Inflammatory macrophage treated with lipopolysaccharide for 4 hours (primary cell): ENCODE results near the gene PARD6A.

ENCODE experiments used
- DNase-seq: peaks from one replicate; pipeline ENCODE4 v3.0.0-alpha.2; 2020

The PARD6A gene, protein sequence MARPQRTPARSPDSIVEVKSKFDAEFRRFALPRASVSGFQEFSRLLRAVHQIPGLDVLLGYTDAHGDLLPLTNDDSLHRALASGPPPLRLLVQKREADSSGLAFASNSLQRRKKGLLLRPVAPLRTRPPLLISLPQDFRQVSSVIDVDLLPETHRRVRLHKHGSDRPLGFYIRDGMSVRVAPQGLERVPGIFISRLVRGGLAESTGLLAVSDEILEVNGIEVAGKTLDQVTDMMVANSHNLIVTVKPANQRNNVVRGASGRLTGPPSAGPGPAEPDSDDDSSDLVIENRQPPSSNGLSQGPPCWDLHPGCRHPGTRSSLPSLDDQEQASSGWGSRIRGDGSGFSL

DNA sequence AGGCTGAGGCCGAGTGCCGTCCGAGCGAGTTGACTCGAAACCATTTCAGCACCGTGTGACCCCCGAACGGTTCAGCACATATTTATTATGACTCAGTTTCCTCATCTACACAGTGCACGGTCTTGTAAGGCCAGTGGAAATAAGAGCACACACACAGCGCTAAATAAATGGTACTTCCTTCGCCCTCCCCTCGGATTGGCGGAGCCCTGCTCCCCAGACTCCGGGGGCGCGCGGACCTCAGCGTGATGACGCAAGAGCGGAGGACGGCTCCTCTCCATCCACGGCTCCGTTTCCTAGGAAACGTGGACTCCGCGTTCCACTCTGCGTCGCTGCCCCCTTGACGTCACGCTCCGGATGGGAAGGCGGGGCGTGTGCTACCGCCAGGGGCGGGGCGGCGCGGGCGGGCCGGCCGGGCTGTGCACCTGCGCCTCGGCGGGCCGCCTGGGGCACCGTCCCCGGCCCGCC lies at the start of gene PARD6A:
Gene PARD6A, plus strand, starts transcription at position 397 of the 465 bp plus-strand sequence. CDS start 79 bp downstream, outside the sequence.
- DNase-seq: peak; percentile 94

DNA sequence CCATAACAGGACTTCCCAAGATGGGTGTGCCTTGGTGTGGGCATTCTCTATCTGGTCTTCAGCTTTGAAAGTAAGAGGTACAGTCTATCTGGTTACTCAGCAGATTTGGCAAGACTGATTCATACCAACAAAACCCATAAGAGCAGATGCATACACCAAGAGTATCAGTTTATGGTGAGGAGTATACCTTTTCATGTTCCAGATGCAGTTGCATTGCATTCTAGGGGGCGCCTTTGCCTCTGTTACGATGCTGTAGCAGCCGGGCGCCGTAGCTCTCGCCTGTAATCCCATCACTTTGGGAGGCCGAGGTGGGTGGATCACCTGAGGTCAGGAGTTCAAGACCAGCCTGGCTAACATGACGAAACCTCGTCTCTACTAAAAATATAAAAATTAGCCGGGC lies 47.0 kb upstream of the PARD6A start:
- no peak for DNase-seq

DNA sequence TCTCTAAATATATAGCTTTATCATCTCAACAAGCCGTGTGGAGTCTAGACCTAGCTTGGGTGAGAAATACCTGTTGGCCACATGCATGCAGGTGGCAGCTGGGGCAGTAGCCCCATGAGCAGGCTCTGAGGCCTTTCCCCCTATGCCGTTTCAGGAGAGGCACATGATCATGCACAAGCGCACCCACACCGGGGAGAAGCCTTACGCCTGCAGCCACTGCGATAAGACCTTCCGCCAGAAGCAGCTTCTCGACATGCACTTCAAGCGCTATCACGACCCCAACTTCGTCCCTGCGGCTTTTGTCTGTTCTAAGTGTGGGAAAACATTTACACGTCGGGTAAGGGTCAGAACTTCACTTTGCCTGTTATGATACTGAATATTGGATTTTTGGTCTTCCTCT lies 32.5 kb upstream of the PARD6A start:
- no peak for DNase-seq

DNA sequence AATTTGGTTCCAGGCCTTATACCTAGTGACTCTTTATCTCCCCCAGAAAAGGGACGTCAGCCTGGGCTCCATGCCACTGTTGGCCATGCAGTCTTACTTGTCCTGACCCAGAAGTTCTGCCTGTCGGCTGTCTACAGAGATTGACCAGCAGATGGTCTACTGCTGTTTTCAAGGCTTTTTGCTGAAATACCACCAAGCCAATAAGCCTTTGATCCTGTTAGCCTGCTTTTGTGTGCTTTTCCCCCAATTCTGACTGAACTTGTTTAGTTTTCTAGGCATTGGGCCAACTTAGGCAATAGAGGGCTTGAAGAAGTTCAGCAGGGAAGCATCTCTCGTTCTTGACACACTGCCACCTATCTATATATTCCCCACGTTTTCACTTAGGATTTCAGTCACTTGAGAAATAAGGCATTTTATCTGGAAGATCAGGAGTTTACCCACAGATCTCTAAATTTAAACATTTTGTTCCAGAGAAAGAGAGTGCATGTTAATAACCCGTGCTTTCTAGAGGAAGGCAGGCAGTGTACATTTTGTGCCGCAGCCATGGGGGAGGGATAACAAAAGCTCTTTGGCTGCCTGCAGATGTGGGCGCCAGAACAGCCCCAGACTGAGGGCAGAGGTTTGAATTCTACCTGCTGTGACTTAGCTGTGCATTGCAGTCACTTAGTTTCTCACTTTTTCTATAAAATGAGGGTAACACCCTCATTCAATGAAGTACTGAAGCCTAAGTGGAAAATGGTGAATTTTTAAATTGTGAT lies 28.2 kb upstream of the PARD6A start:
- no peak for DNase-seq

DNA sequence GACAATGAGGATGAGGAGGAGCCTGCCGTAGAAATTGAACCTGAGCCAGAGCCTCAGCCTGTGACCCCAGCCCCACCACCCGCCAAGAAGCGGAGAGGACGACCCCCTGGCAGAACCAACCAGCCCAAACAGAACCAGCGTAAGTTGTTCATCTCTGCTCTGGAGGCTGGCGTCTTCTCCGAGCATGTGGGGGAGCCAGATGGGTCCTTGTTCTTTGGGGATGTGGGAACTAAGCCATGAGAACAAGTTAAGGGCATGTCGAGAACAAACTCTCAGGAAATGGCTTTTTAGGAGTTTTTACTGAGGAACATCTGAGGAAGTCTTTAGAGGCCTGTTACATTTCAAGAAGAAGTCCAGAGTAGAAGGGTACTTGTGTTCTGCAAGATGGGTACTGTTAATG lies 24.0 kb upstream of the PARD6A start:
- no peak for DNase-seq

DNA sequence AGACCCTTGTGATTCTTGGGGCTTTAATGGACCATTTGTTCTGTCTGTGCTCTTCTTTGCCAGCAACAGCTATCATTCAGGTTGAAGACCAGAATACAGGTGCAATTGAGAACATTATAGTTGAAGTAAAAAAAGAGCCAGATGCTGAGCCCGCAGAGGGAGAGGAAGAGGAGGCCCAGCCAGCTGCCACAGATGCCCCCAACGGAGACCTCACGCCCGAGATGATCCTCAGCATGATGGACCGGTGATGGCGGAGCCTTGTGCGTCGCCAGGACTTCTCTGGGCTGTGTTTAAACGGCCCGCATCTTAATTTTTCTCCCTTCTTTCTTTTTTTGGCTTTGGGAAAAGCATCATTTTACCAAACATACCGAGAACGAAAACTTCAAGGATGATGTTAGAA lies 23.1 kb upstream of the PARD6A start:
- no peak for DNase-seq

DNA sequence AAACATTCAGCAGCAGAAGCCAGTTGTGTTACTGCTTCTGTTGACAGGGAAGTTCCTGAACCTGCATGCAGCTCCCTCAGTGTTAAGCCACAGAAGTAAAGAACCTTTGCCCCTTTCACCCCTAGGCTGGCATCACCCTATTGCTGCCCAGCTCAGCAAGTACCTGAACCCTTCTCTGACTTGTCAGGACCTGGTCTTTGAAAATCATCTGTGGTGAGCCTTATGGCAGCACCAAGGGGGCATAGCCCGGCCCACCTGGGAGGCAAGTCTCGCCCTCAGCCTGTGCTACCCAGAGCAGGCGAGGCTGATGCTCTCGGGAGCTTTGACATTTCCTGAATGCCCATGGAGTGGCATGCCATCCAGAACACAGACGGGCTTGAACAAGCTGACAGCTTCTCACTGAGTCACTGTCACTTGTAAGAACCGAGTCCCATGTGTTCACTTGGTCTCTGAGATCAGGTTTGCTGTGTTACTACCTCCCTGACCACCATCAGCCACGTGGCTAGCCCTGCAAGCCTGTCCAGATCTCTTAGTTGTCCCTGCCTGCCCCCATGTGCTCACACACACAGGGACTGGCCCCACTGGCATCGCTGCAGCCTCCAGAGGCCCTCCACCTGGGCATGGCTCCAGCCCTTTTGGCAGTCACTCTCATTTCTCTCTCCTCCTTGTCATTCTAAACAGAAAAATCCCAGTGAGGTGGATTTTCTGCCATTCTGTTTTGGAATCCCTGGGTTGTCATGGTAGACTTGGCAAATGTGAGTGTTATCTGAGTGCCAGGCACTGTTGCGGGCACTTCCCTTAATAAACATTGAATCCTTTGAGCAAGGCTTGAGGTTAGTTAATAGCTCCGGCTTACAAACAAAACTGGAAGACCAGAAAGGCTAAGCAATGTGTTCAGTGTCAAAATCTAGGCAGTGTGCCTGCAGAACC lies 18.7 kb upstream of the PARD6A start:
- DNase-seq: no peak

DNA sequence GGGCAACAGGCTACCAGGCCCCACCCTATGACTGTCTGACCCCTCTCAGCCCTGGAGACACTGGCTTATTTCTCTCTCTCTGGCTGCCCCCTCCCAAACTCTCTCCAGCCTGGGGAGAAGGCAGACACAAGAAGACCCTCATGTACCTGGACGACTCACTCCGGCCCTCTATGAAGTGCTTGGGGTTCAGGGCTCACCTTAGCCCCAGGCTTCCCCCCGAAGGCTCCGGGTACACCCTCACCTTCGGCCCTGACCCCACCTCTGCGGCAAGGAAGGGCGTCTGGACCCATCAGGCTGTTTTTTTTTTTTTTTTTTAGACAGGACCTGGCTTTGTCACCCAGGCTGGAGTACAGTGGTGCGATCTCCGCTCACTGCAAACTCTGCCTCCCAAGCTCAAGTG lies 16.7 kb upstream of the PARD6A start:
- no peak for DNase-seq

DNA sequence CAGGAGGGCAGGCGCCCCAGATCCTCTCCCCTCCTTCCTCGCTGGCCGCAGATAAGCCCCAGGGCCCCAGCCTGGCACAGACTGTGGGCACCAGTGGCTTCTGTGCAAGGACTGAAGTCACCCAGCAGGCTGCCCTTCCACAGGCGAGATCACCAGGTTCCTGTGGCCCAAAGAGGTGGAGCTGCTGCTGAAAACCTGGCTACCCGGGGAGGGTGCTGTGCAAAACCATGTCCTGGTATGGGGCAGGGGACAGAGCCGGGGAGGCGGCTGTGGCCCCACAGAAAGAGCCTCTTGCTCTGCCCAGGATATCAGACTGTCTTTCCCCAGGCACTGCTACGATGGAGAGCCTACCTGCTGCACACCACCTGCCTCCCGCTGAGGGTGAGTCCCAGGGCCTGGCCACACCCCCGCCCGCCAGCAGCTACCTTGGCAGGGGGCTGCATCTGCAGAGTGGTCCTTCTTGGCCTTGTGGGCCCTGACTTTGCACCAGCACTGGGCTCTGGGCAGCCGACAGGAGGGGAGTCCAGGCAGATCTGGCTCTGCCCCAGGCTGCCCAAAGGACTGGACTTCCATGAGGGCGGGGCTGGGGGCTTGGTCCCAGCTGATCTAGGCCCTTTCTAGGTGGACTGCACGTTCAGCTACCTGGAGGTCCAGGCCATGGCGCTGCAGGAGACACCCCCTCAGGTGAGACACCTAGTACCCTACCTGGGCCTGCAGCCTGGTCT lies 15.2 kb upstream of the PARD6A start:
- DNase-seq: no peak

DNA sequence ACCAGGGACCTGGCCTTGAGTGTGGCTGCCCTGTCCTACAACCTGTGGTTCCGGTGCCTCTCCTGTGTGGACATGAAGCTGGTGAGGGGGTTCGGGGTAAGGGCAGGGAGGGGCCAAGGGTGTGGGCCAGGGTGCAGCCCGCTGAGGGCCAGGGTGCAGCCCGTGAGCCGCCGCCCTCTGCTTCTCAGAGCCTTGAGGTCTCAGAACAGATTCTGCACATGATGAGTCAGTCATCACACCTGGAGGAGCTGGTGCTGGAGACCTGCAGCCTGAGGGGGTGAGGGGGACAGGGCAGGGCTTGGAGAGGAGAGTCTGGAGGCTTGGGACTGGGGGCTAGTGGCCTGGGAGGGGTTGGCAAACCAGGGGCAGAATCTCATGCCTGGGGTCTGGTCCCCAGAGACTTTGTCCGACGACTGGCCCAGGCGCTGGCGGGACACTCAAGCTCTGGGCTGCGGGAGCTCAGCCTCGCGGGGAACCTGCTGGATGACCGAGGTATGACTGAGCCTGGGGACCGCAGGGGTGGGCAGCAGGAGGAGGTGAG lies 13.6 kb upstream of the PARD6A start:
- no peak for DNase-seq

DNA sequence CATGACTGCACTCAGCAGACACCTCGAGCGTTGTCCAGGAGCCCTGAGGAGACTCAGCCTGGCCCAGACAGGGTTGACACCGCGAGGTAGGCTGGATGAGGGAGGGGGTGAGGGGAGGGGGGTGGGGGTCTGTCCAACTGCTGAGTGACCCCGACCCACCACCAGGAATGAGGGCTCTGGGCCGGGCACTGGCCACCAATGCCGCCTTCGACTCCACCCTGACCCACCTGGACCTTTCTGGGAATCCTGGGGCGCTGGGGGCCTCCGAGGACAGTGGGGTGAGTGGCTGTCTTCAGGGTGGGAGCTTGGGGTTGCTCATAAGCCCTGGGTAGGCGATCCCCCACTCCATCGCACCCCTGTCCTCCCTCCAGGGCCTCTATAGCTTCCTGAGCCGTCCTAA lies 13.1 kb upstream of the PARD6A start:
- no peak for DNase-seq

DNA sequence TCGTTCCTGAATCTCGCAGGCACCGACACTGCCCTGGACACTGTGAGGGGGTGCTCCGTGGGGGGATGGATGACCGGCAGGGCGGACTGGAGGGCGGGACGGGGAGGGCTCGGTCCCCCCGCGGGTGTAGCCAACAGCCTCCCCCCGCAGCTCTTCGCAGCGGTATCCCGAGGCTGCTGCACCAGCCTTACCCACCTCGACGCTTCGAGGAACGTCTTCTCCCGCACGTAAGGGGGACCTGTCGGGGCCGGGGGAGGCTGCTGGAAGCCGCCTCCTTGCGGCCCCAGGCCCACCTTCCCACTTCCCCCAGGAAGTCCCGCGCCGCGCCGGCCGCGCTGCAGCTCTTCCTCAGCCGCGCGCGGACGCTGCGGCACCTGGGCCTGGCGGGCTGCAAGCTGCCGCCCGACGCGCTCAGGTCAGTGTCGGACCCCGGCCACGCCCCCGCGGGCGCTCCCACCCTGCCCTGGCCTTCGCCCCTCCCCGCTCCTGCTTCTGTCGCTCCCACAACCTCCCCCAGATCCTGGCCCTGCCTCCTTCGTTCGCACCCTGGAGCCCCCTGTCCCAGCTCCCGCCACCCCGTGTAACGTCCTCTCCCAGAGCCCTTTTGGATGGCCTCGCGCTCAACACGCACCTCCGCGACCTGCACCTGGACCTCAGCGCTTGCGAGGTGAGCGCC lies 12.5 kb upstream of the PARD6A start:
- no peak for DNase-seq

DNA sequence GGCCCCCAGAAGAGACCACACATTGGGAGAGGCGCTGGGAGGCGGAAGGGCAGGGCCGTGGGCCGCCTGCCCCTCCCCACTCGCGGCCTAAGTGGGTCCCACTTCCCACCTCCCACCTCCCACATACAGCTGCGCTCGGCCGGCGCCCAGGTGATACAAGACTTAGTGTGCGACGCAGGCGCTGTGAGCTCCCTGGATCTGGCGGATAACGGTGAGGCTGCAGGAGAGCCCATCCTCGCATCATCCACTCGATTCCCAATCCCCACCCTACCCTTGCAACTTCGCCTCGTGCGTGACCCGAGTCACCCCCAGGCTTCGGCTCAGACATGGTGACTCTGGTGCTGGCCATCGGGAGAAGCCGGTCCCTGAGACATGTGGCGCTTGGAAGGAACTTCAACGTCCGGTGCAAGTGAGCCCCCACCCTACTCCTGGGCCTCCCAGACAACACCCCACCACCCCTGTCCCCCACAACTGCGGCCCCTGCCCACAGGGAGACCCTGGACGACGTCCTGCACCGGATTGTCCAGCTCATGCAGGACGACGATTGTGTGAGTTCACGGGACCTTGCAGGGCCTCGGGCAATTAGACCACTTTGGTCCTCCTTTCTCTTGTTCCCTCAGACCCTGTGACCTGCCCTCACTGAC lies 11.9 kb upstream of the PARD6A start:
- no peak for DNase-seq

DNA sequence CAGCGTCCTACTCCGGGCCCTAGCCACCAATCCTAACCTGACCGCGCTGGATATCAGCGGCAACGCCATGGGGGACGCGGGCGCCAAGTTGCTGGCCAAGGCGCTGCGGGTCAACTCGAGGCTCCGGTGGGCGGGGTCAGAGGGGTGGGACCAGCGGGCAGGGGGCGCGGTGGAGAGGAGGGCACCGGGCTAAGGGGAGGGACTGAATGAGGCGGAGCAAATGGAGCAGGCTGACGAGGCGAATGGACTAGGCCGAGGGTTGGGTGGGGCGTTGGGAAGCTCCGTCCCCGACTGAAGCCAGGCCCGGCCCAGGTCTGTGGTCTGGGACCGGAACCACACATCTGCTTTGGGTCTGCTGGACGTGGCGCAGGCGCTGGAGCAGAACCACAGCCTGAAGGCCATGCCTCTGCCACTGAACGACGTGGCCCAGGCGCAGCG lies 11.2 kb upstream of the PARD6A start:
- DNase-seq: no peak

DNA sequence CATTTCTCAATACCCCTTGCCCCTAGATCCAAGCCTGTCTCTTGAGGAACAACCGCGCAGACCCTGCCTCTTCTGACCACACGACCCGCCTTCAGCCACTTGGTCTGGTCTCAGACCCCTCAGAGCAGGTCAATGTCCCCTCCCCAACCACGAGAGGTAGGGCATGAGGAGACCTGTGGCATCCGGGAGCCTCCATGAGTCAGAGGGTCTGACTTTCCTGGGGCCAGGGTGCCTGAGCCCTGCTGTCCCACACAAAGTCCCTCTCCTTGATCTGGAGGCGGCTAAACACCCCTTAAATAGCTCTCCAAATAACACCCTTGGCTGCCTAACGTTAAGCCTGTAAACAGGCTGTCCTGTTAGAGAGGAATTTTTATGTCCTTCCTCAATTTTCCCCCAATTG lies 10.7 kb upstream of the PARD6A start:
- DNase-seq: no peak

DNA sequence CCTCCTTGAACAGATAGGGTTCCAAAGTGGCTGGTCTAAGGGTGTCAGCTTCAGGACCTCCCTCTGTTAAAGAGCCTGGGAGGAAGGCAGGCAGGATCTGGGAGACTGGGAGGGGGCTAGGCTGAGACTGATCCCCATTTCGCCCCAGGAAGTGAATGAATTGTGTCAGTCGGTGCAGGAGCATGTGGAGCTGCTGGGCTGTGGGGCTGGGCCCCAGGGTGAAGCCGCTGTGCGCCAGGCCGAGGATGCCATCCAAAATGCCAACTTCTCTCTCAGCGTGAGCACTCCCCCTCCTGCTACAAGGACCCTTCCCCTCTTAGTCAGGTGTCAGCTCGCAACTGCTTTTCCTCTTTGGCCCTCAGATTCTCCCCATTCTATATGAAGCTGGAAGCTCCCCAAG lies 9.7 kb upstream of the PARD6A start:
- DNase-seq: no peak

DNA sequence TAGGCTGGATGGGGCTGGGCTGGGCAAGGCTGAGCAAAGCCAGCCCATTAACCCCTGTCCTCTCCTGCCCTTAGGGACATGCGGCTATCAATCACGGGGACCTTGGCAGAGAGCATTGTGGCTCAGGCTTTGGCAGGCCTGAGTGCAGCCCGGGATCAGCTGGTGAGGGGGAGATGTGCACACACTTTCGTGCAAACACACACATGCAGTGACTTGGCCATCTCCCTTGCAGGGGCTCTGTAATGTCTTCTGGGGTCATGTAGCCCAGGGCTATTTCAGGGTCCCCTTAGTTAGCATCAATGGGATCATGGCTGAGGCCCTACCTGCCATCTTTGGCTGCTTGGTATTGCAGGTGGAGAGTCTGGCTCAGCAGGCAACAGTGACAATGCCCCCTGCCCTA lies 8.9 kb upstream of the PARD6A start:
- no peak for DNase-seq

DNA sequence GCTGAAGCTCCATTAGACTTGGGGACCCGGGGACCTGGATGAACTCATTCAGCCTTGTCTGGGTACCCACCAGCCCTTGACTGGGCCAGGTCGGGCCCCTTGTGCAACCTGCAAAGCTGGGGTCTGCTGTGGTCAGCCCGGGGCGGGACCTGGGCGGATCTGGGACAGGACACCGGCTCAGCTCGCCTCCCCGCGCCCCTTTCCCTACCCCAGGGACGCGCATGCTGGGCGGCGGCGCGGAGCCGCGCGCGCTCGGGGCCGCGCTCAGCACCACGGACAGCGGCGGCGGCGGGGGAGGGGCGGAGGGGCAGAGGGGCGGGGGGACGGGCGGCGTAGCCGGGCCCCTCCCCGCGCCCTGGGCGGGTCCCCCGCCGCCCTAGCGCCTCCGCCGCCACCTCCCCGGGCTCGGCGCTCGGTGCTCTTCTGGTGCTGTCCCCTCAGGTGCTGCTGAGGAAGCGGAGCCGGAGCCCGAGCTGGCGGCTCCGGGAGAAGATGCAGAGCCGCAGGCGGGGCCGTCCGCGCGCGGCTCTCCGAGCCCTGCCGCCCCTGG lies 8.1 kb upstream of the PARD6A start:
- DNase-seq: no peak

DNA sequence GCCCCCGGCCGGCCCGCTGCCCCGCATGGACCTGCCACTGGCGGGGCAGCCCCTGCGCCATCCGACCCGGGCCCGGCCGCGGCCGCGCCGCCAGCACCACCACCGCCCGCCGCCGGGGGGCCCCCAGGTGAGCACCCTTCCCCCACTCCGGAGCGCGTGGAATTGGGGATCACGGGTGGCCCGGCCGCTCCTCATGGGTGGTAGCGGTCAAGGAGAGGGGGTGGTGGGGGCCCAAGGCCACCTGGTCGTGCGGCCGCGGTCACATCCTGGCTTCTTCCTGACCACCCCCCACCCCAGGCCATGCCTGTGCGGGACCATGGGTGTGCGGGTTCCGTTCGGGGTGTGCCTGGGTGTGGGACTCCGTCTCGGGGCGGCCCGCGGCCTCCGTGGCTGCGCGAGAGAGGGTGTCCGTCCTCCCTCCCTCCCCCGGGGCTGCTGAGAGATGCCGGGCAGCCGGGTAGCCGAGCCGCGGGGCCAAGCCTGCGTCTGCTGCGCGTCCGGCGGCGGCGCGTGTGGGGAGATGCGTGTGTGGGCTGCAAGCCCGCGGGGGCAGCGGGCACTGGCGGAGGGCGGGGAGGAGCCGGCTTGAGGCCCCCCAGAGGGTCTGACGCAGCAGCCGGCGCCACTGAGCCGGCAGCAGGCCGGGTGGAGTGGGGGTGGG lies 7.5 kb upstream of the PARD6A start:
- no peak for DNase-seq

DNA sequence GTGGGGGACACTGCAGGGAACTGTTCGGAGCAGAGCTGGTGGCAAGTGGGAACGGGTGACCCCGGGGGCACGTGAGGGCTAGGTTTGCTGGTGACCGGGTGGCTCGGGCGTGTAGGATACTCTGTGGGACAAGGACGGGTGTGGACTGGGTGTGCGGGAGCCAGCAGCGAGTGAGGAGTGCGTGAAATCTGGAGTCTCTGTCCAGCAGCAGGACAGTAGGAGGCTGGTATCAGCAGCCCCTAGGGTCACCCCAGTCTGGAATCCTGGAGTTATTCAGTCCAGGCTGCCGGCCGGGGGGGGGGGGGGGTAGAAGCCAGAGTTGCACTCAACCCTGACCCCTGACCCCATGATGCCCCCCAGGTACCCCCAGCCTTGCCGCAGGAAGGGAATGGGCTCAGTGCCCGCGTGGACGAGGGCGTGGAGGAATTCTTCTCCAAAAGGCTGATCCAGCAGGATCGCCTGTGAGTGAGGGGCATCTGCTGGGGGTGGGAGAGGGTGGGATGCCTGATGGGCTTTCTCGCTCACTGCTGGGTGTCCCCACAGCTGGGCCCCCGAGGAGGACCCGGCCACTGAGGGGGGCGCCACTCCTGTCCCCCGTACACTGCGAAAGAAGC lies 6.9 kb upstream of the PARD6A start:
- DNase-seq: no peak
